Measurements from ENCODE around the gene SLC51A.
"Not testable (repeated sequence)": the region's sequence is repeated elsewhere in the genome, so short reads cannot be mapped to it uniquely, and the experiment has no call there.

The SLC51A gene

GRCh38 chr3:196216089-196216564, at the start of gene SLC51A:
SLC51A (plus strand) TSS chr3:196216534; CDS start chr3:196216713, 179 bp downstream.
- DNase-seq, result no peak

DNA sequence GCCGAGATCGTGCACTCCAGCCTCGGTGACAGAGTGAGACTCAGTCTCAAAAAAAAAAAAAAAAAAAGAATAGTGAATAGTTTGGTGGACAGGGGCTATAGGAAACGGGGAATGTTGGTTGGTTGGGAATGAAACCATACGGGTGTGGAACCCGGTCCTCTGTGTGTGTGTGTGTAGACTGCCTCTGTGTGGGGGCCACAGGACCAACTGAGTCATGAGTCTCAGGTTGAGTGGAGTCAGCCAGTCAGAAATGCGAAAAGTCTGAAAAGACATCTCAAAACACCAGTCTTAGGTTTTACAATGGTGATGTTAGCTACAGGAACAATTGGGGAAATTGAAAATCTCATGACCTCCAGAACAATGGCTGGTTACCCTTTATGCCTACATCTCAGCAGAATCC, 49.6 kb upstream of the SLC51A start:
- no peak for DNase-seq

- DNase-seq, result peak; percentile 91
Measured at GRCh38 chr3:196168808-196169391, 47.4 kb upstream of the SLC51A start.

GRCh38 chr3:196169836-196170240, 46.5 kb upstream of the SLC51A start:
- DNase-seq, result no peak

DNA sequence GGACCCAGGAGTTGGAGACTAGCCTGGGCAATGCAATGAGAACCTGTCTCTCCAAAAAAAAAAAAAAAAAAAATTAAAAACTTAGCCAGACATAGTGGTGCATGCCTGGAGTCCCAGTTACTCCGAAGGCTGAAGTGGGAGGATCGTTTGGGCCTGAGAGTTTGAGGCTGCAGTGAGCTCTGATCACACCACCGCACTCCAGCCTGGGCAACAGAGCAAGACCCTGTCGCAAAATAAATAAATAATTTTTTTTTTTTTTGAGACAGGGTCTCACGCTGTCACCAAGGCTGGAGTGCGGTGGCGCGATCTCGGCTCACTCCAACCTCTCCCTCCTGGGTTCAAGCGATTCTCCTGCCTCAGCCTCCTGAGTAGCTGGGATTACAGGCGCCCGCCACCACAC, 46.0 kb upstream of the SLC51A start:
- DNase-seq, result not testable (repeated sequence)

DNA sequence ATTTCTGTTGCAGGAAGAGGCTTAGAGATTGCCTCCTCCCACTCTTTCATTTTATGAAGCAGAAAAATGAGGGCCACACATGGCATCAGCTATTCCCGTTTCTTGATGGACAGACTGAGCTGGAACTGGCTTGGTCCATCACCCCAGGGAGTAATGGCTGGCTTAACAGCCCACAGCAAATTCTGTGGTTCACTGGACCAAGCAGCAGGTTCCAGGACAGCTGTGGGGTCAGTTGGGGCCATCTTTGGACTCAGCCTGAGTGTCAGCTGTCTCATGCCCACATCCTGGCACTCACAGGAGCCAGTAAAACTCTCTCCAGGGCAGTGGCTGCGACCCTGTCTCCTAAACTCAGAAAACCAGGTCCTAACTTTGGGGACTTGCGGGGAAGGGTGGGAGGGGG, 41.7 kb upstream of the SLC51A start:
- no peak for DNase-seq

DNA sequence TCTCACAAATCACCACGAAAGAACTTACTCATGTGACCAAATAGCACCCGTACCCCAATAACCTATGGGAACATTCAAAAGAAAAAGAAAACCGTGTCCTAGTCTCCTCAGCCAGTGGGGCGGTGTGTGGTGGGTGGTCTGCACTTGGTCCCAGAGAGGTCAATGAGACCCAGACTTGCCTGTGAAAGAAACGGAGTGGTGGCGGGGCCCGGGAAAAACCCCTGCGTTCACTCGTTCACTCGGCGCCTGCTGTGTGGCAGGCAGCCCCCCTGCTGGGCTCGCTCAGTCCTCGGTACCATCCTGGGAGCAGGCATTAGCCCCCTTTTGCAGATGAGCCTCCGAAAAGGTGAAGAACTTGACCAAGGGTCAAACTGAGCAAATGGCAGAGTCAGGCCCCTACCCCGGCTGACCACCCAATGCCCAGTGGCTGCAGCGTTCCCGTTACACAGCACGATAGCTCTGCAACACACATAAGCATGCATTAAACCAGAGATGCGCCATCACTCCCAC, 41.2 kb upstream of the SLC51A start:
- no peak for DNase-seq

DNA sequence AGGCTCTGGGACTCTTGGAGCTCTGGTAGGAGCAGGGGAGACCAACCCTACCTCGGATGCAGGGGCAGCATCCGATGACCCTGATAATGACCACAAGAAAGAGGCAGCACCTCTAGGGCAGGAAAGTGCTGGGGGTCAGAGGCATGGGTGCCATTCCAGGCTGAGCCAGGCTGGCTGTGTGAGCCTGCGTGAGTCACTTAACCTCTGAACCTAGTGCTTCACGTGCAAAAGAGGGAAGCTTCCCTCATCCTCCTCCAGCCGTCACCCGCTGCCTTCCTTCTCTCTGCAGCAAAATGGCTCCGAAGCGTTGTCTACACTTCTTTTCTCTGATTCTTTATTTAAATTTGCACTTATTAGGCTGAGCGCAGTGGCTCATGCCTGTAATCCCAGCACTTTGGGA, 40.6 kb upstream of the SLC51A start:
- DNase-seq, result no peak

DNA sequence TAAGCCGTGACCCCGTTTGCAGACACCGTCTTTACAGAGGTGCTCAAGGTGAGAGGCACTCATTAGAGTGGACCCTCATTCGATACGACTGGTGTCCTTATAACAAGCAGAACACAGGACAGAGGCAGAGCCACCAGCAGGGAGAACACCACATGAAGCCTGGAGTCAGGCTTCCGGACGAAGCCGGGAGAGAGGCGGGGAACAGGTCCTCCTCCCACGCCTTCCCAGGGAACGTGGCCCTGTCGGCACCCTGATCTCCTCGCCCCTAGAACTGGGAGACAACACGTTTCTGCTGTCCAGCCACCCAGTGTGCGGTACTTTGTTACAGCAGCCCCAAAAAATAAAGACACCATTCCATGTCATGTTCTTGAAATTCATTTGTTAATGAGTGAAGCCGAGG, 38.8 kb upstream of the SLC51A start:
- no peak for DNase-seq

- no peak for DNase-seq
Measured at GRCh38 chr3:196177967-196178366, 38.4 kb upstream of the SLC51A start.

DNA sequence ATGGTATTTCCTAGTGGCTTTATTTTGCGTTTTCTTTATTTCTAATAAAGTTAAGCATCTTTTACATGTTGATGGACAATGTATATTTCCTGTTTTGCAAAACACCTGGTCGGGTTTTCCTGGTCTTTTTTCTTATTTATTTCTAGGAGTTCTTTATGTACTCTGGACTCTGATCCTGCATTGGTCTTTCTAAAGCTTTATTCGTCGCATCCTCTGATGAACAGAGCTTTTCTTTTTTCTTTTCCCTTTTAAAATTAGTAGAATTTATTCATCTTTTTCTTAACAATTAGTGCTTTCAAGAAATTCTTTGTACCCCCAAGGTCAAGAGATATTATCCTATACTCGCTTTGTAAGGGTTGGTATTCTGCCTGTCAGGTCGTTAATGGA, 37.3 kb upstream of the SLC51A start:
- no peak for DNase-seq

- peak; percentile 74 for DNase-seq
Measured at GRCh38 chr3:196179380-196180308, 36.7 kb upstream of the SLC51A start.

GRCh38 chr3:196180346-196180745, 36.0 kb upstream of the SLC51A start:
- no peak for DNase-seq

DNA sequence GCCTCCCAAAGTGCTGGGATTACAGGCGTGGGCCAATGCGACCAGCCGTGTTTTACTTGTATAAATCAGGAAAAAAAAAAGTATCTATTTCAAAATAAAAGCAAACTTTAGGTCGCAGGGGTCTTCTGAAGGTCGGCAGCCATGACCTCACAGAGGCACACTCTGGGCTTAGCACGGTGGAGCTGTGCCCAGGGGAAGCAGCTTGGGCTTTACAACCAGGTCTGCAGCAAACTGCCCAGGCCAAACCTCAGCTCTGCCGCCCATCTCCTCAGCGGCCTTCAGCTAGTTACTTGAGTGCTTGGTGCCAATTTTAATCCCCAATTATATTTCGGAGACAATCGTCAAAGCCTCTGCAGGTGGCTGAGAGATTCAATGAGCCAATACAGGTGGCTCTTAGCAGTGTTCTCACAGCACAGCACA, 35.2 kb upstream of the SLC51A start:
- no peak for DNase-seq

- not testable (repeated sequence) for DNase-seq
Measured at GRCh38 chr3:196184169-196184432, 32.2 kb upstream of the SLC51A start.

DNA sequence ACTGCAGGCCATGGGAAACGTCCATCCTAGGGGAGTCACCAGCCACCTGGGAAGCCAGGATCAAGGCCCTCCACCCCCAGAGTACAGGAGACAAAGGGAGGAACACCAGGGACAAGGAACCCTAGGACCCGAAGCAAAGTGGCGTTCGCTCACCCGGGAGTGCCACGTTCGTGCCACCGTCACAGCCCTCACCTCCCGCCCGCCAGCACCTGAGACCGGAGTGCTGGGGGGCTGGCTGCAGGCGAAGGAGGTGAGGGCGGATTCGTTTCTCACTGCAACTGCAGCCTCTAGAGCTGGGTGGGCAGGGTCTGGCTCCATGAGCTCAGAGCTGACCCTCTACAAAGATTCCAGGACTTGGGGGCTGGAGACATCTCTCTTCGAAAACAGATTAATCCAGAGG, 31.5 kb upstream of the SLC51A start:
- DNase-seq, result no peak

GRCh38 chr3:196186651-196187573, 29.4 kb upstream of the SLC51A start:
- DNase-seq, result peak; percentile 75

GRCh38 chr3:196189566-196190347, 26.6 kb upstream of the SLC51A start:
- DNase-seq, result no peak

DNA sequence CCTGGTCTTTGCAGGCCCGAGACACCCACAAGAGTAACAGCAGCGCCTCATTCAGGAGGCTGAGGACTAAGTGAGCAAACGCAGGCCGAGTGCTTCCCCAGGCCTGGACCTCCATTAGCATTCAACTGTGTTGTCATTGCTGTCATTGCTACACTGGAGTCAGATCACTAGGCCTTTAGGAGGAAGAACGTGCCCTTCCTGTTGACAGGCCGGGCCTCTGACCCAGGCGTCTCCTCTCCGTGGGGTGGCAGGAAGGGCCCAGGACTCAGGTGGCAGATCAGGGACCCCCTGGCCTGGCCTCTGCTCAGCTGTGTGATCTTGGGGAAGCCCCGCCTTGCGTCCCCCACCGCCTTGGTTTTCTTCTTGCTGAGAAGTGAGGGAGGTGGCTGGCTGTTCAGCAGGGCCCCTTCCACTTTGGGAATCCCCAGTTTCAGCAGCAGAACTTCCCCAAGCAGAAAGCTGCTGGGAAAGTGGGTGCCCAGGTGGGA, 24.3 kb upstream of the SLC51A start:
- no peak for DNase-seq

GRCh38 chr3:196192524-196193051, 23.7 kb upstream of the SLC51A start:
- DNase-seq, result no peak

- DNase-seq, result no peak
Measured at GRCh38 chr3:196193133-196193735, 23.1 kb upstream of the SLC51A start.
